ENCODE measurements around the gene CD24.

DNA sequence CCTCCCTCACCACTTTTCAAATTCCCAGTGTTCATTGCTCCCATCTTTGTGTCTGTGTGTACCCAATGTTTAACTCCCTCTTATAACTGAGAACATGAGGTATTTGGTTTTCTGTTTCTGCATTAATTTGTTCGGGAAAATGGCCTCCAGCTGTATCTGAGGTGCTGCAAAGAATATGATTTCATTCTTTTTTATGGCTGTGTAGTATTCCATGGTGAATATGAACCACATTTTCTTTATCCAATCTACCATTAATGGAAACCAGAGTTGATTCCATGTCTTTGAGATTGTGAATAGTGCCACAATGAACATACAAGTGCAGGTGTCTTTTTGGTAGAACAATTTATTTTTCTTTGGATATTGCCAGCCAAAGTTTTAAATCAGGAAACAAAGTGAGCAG is 10.4 kb downstream of the CD24 start:
- no peak for TF ChIP-seq POLR2A (IDR thresholded peaks at IDR 0.05; ENCODE audit: low read depth, low read length)
- TF ChIP-seq NR2C2 (IDR thresholded peaks at IDR 0.05; ENCODE audit: borderline replicate concordance, control insufficient read depth, insufficient read length, low read depth) = no peak
- TF ChIP-seq, protein P1, sequence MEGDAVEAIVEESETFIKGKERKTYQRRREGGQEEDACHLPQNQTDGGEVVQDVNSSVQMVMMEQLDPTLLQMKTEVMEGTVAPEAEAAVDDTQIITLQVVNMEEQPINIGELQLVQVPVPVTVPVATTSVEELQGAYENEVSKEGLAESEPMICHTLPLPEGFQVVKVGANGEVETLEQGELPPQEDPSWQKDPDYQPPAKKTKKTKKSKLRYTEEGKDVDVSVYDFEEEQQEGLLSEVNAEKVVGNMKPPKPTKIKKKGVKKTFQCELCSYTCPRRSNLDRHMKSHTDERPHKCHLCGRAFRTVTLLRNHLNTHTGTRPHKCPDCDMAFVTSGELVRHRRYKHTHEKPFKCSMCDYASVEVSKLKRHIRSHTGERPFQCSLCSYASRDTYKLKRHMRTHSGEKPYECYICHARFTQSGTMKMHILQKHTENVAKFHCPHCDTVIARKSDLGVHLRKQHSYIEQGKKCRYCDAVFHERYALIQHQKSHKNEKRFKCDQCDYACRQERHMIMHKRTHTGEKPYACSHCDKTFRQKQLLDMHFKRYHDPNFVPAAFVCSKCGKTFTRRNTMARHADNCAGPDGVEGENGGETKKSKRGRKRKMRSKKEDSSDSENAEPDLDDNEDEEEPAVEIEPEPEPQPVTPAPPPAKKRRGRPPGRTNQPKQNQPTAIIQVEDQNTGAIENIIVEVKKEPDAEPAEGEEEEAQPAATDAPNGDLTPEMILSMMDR (IDR thresholded peaks at IDR 0.05 in 2 of 3, conservative IDR thresholded peaks at IDR 0.05 in 1 of 3; ENCODE audit: control insufficient read depth in 2 of 3, extremely low read depth in 1 of 3, insufficient read depth in 1 of 3, low read depth in 3 of 3, low read length in 3 of 3) = no peak
- TF ChIP-seq FOS (IDR thresholded peaks at IDR 0.05; ENCODE audit: borderline replicate concordance, extremely low read depth, insufficient read length) = no peak
- no peak for TF ChIP-seq MTA2 (IDR thresholded peaks at IDR 0.05; ENCODE audit: low read depth)
- no peak for TF ChIP-seq BHLHE40 (IDR thresholded peaks at IDR 0.05; ENCODE audit: borderline replicate concordance in 1 of 2, low read depth in 2 of 2, low read length in 1 of 2)
- no peak for TF ChIP-seq EZH2 (IDR thresholded peaks at IDR 0.05; ENCODE audit: borderline replicate concordance, control insufficient read depth, low read depth, low read length)
- TF ChIP-seq RAD21 (IDR thresholded peaks at IDR 0.05; ENCODE audit: insufficient read depth, low read depth, low read length) = no peak
- TF ChIP-seq CREB1 (IDR thresholded peaks at IDR 0.05; ENCODE audit: low read depth) = no peak
- TF ChIP-seq GATAD2B (conservative IDR thresholded peaks at IDR 0.05; ENCODE audit: low read depth) = no peak
- TF ChIP-seq RAD51 (IDR thresholded peaks at IDR 0.05) = no peak
- no peak for TF ChIP-seq KDM1A (IDR thresholded peaks at IDR 0.05; ENCODE audit: borderline replicate concordance)
- TF ChIP-seq RELA (IDR thresholded peaks at IDR 0.05; ENCODE audit: borderline replicate concordance, partially characterized antibody) = no peak
- TF ChIP-seq MEF2A (IDR thresholded peaks at IDR 0.05; ENCODE audit: insufficient read depth, low read depth, low read length) = no peak
